Esophagus squamous epithelium (tissue), 5 donors: ENCODE results near the gene SHISAL2A. TPM values are rescaled to one million over a fixed set of nuclear protein-coding genes. Genes with fewer than 3 reads are reported as not detected.

Experiments used
- DNase-seq: peaks from one replicate; lab custom pipeline; 2025; lab: John Stamatoyannopoulos, UW
- H3K27ac ChIP-seq, 4 donors: fragments of 200-600 bp; sonication (generic); one replicate each; pipeline ENCODE4 v1.5.1; 2016 to 2019; ENCODE audit warnings: mild to moderate bottlenecking in 1 of 4
- H3K27me3 ChIP-seq, 4 donors: fragments of 200-600 bp; sonication (generic); 1 replicate in 3 of 4; 2 replicates in 1 of 4; pipeline versions ENCODE4 v1.5.1 to v1.6.0; 2017 to 2021; ENCODE audit warnings: antibody characterized with exemption in 1 of 4
- H3K36me3 ChIP-seq, 3 donors: fragments of 200-600 bp; sonication (generic); one replicate each; pipeline ENCODE4 v1.5.1; 2016 to 2019
- H3K4me1 ChIP-seq, 3 donors: fragments of 200-600 bp; sonication (generic); one replicate each; pipeline ENCODE4 v1.5.1; 2017 to 2019
- H3K4me3 ChIP-seq, 4 donors: fragments of 200-600 bp; sonication (generic); 1 replicate in 3 of 4; 2 replicates in 1 of 4; pipeline ENCODE4 v1.5.1; 2016 to 2019; ENCODE audit warnings: mild to moderate bottlenecking in 2 of 4, moderate library complexity in 1 of 4
- H3K9me3 ChIP-seq, 3 donors: fragments of 200-600 bp; sonication (generic); one replicate each; pipeline ENCODE4 v1.5.1; 2016 to 2019
- POLR2A ChIP-seq, 4 donors: fragments of 450-650 bp; IDR thresholded peaks; one replicate each; pipeline ENCODE4 v1.6.1; 2017; ENCODE audit warnings: antibody characterized with exemption in 4 of 4, mild to moderate bottlenecking in 4 of 4, moderate library complexity in 3 of 4
- WGBS, 2 donors: methylation state at CpG; one replicate each; pipeline ENCODE4 v1.1.5; 2018; 5-methylcytosine and 5-hydroxymethylcytosine counted together
- intact Hi-C: fragments of 100-400 bp; cut with DNase I; formaldehyde crosslinking; loops from one replicate; pipeline ENCODE4 v1.15.0; 2022
- total RNA-seq, 4 donors: library from RNA; depleted of rRNA; stranded (reverse); fragments of >200 nt; gene quantifications; one replicate each; pipeline ENCODE4 v1.1.0, GENCODE V29; 2016
- TF ChIP-seq, protein P1 (sequence below), 6 experiments: fragments of 450-650 bp in 4 of 6; fragments of 200-600 bp in 2 of 6; sonication (generic) in 2 of 6; IDR thresholded peaks; one replicate each; pipeline ENCODE4 v1.5.1; 2016 to 2019; ENCODE audit warnings: antibody characterized with exemption in 6 of 6, mild to moderate bottlenecking in 4 of 6, moderate library complexity in 4 of 6
- donor health status: DM: yes; HTN: yes; CAD: no.

Gene SHISAL2A
- total RNA-seq, 4 donors from 2014 or later = 1.7 TPM; not detected in 3

- intact Hi-C loops = no loop called here
- Histone ChIP-seq H3K27ac (no peak overlapping the region), H3K4me1 (peaks cover 7 to 19% (median 10%) of the 10 kb centered on the region in 3 donors), H3K27me3 (no peaks in the 10 kb centered on the region), H3K36me3 (peaks cover 0 to 44% (median 0%) of the 10 kb centered on the region in 3 donors), H3K4me3 (no peak overlapping the region), H3K9me3 (no peaks in the 10 kb centered on the region)
- WGBS, 2 donors = 88 to 100% methylated on average over 1 of the region's 1 CpG
- no peak for TF ChIP-seq POLR2A (IDR thresholded peaks at IDR 0.05)
- TF ChIP-seq, protein P1, sequence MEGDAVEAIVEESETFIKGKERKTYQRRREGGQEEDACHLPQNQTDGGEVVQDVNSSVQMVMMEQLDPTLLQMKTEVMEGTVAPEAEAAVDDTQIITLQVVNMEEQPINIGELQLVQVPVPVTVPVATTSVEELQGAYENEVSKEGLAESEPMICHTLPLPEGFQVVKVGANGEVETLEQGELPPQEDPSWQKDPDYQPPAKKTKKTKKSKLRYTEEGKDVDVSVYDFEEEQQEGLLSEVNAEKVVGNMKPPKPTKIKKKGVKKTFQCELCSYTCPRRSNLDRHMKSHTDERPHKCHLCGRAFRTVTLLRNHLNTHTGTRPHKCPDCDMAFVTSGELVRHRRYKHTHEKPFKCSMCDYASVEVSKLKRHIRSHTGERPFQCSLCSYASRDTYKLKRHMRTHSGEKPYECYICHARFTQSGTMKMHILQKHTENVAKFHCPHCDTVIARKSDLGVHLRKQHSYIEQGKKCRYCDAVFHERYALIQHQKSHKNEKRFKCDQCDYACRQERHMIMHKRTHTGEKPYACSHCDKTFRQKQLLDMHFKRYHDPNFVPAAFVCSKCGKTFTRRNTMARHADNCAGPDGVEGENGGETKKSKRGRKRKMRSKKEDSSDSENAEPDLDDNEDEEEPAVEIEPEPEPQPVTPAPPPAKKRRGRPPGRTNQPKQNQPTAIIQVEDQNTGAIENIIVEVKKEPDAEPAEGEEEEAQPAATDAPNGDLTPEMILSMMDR (IDR thresholded peaks at IDR 0.05) = no peak
- DNase-seq = no peak
Measured at GRCh38 chr1:52693843-52694242, 60.9 kb downstream of the SHISAL2A start.

- Histone ChIP-seq H3K4me3 (no peak overlapping the region), H3K9me3 (no peaks in the 10 kb centered on the region), H3K36me3 (peaks cover 0 to 27% (median 0%) of the 10 kb centered on the region in 3 donors), H3K4me1 (peaks cover 7 to 29% (median 12%) of the 10 kb centered on the region in 3 donors), H3K27me3 (no peaks in the 10 kb centered on the region), H3K27ac (no peak overlapping the region)
- TF ChIP-seq, protein P1 (IDR thresholded peaks at IDR 0.05) = no peak
- no peak for TF ChIP-seq POLR2A (IDR thresholded peaks at IDR 0.05)
- 93 to 94% methylated on average over 7 of the region's 7 CpGs for WGBS, 2 donors
- intact Hi-C loops = no loop called here
- no peak for DNase-seq
Measured at GRCh38 chr1:52695627-52696026, 62.7 kb downstream of the SHISAL2A start.

DNA sequence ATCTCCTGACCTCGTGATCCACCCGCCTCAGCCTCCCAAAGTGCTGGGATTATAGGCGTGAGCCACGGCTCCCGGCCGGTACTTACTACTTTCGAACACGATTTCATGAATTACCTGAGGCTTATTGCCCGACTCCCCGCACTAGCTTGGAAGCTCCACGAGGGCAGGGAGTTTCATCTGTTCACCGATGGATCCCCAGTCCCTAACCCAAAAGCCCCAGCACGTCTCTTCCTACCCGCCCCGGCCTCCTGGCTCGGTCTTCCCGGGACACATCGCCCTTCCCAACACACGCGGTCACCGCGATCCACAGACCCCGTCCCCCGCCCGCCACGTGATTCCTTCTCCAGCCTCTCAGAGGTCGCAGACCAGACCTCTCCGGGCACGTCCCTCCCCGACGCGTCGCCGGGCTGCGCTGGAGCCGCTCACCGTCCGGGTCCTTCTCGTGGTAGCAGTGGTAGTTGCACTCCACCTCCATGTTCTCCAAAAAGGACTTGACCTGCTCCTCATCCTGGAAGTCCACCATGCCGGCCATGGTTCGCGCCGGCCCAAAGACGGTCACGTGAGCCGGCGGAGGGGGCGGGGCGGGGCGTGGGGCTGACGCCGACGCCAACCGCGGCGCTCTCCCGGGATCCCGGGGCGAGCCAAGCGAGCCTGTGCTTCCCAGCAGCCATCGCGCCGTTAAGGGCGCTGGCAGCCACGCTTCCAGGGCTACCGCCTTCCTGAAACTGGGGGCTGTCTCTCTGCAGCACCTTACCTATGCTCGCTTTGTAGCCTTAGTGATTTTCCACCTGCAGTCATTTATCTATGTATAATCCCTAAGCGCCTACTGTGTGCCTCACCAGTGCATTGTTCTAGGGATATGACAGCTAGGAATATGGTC lies 65.1 kb downstream of the SHISAL2A start, which contains the start of gene COA7:
Gene COA7 (minus strand): TSS at position 553 of the 880 bp plus-strand sequence. CDS start 21 bp downstream, at position 532.
- H3K27ac ChIP-seq = peak within 1 kb of the TSS; percentile 89 to 92 (median 90)
- intact Hi-C loops = no loop called here
- H3K4me3 ChIP-seq = peak within 1 kb of the TSS; percentile 77 to 94 (median 87)
- H3K9me3 ChIP-seq = no peaks in the 10 kb centered on the region
- H3K4me1 ChIP-seq = peaks cover 7 to 40% (median 12%) of the 10 kb centered on the region in 3 donors
- H3K27me3 ChIP-seq = no peaks in the 10 kb centered on the region
- TF ChIP-seq POLR2A (IDR thresholded peaks at IDR 0.05) = peak in 2 of 4 donors; percentile 8 to 58
- TF ChIP-seq, protein P1 (IDR thresholded peaks at IDR 0.05) = peak in 1 of 6 experiments; percentile 16
- WGBS, 2 donors = 2 to 6% methylated on average over 21 to 51 of the region's 68 CpGs
- peaks cover 0 to 3% (median 0%) of the 10 kb centered on the region in 3 donors for H3K36me3 ChIP-seq
- no peak for DNase-seq

GRCh38 chr1:52702886-52703787 lies 70.2 kb downstream of the SHISAL2A start:
- Histone ChIP-seq H3K36me3 (no peaks in the 10 kb centered on the region), H3K27ac (peak overlapping the region; percentile 77 to 91 (median 84)), H3K27me3 (no peaks in the 10 kb centered on the region), H3K4me1 (peaks cover 9 to 43% (median 11%) of the 10 kb centered on the region in 3 donors), H3K4me3 (peak overlapping the region; percentile 42 to 73 (median 55)), H3K9me3 (no peaks in the 10 kb centered on the region)
- peak in 1 of 4 donors; percentile 46 for TF ChIP-seq POLR2A (IDR thresholded peaks at IDR 0.05)
- TF ChIP-seq, protein P1 (IDR thresholded peaks at IDR 0.05) = no peak
- WGBS, 2 donors = 6 to 7% methylated on average over 16 to 20 of the region's 35 CpGs
- DNase-seq = peak; percentile 80
- intact Hi-C loops = loop anchor here (10.0 kb wide), 1 partner anchor 482 kb away; no protein-coding TSS in a partner anchor
